Panc1 (cell line): ENCODE data around the gene CHSY3. TPM values are rescaled to one million over a fixed set of nuclear protein-coding genes. Genes with fewer than 3 reads are reported as not detected.

Source experiments
- ATAC-seq: fragments of 200-7000 bp; cut with Tn5 transposase; 2 replicates; pipeline ENCODE4 v1.9.1; 2020; ENCODE audit warnings: mild to moderate bottlenecking, moderate library complexity
- BruUV-seq: library from RNA; stranded (reverse); fragments of 400-500 nt; replicated peaks from 2 replicates; lab custom pipeline; 2021; lab: Mats Ljungman, UMichigan
- CTCF ChIA-PET: fragments of 300-600 bp; sonication (Branson Sonifier 250); formaldehyde crosslinking; loops from one replicate; lab custom pipeline; 2022; ENCODE audit warnings: antibody characterized with exemption; lab: Charles Lee
- POLR2A ChIA-PET: fragments of 300-600 bp; sonication (Branson Sonifier 250); formaldehyde crosslinking; loops from one replicate; lab custom pipeline; 2022; ENCODE audit warnings: antibody characterized with exemption; lab: Charles Lee
- DNase-seq: peaks from one replicate; pipeline ENCODE4 v3.0.0-alpha.2; 2010; ENCODE audit warnings: low read depth, low spot score
- H3K27ac ChIP-seq: 2 replicates; pipeline ENCODE4 v1.5.1; 2011; ENCODE audit warnings: mild to moderate bottlenecking, low read length, inconsistent platforms
- H3K27me3 ChIP-seq: fragments of 200-500 bp; sonication (Bioruptor generic); 2 replicates; pipeline ENCODE4 v1.6.0; 2014; ENCODE audit warnings: low read length, inconsistent platforms; ENCODE audit not compliant: control insufficient read depth, insufficient read depth
- H3K36me3 ChIP-seq: fragments of 200-500 bp; sonication (Bioruptor generic); 2 replicates; pipeline ENCODE4 v1.5.1; 2014; ENCODE audit warnings: inconsistent platforms, mild to moderate bottlenecking, low read length, moderate library complexity; ENCODE audit not compliant: control insufficient read depth, insufficient read depth
- H3K4me1 ChIP-seq: 2 replicates; pipeline ENCODE4 v1.5.1; 2011; ENCODE audit warnings: inconsistent platforms, mild to moderate bottlenecking, low read length, moderate library complexity; ENCODE audit not compliant: control insufficient read depth, insufficient read depth
- H3K4me3 ChIP-seq, 2 experiments: 2 replicates each; pipeline ENCODE4 v1.5.1; 2011 to 2012; ENCODE audit warnings: low read depth in 2 of 2, low read length in 2 of 2, mild to moderate bottlenecking in 2 of 2, inconsistent platforms in 1 of 2, moderate library complexity in 1 of 2
- H3K9me3 ChIP-seq: fragments of 200-500 bp; sonication (Bioruptor generic); 2 replicates; pipeline ENCODE4 v1.5.1; 2014; ENCODE audit warnings: low read depth, mild to moderate bottlenecking, inconsistent platforms, low read length, moderate library complexity; ENCODE audit not compliant: control insufficient read depth, insufficient read depth
- CTCF ChIP-seq: fragments of 450-650 bp; IDR thresholded peaks from 2 replicates; pipeline ENCODE4 v1.5.1; 2017; ENCODE audit warnings: mild to moderate bottlenecking
- POLR2AphosphoS5 ChIP-seq: IDR thresholded peaks from 2 replicates; pipeline ENCODE4 v1.6.1; 2012; ENCODE audit warnings: mild to moderate bottlenecking, low read depth, low read length, moderate library complexity
- REST ChIP-seq, 2 experiments: IDR thresholded peaks; 2 replicates each; pipeline ENCODE4 v1.6.1; 2011 to 2012; ENCODE audit warnings: low read depth in 2 of 2, control low read depth in 1 of 2, low read length in 1 of 2, mild to moderate bottlenecking in 1 of 2, moderate library complexity in 1 of 2; ENCODE audit not compliant: insufficient read depth in 1 of 2
- SIN3A ChIP-seq: IDR thresholded peaks from 2 replicates; pipeline ENCODE4 v1.6.1; 2012; ENCODE audit warnings: low read depth, mild to moderate bottlenecking, low read length, moderate library complexity, borderline replicate concordance; ENCODE audit not compliant: insufficient read depth
- TCF7L2 ChIP-seq: IDR thresholded peaks from 2 replicates; pipeline ENCODE4 v1.6.1; 2011; ENCODE audit warnings: mild to moderate bottlenecking, low read depth, low read length, inconsistent platforms
- in situ Hi-C: cut with HindIII; loops from 2 replicates; pipeline ENCODE4 v1.10.0; 2016; ENCODE audit warnings: low sequenced_read_pairs, low pct_unique_long_range_greater_than_20kb
- intact Hi-C: fragments of 100-400 bp; cut with micrococcal nuclease; formaldehyde crosslinking; loops from one replicate; pipeline ENCODE4 v1.10.0; 2022; ENCODE audit not compliant: unreplicated experiment
- total RNA-seq: library from RNA; stranded (reverse); gene quantifications from one replicate; pipeline ENCODE4 v1.2.1, GENCODE V29; 2021; ENCODE audit not compliant: unreplicated experiment

Gene CHSY3
- total RNA-seq, 1 experiment from 2014 or later, result not detected

GRCh38 chr5:130090569-130091270, 186.5 kb downstream of the CHSY3 start:
- Histone ChIP-seq H3K27ac (no peak overlapping the region), H3K4me1 (no peaks in the 10 kb centered on the region), H3K36me3 (no peaks in the 10 kb centered on the region), H3K9me3 (0 out of 2 replicates have a peak, but pooled peaks cover 5% of the 10 kb centered on the region), H3K4me3 (no peak overlapping the region), H3K27me3 (no peaks in the 10 kb centered on the region)
- CTCF ChIA-PET, result no interaction called here
- no peak for DNase-seq
- intact Hi-C loops (no loop called here), in situ Hi-C loops (no loop called here)
- ATAC-seq, result no peak
- BruUV-seq, result no TSS peak
- POLR2A ChIA-PET, result no interaction called here
- no peak for TF ChIP-seq REST (IDR thresholded peaks at IDR 0.05; ENCODE audit: insufficient read depth in 1 of 2, low read depth in 2 of 2, low read length in 1 of 2)
- TF ChIP-seq POLR2AphosphoS5, result no peak
- no peak for TF ChIP-seq TCF7L2
- no peak for TF ChIP-seq SIN3A
- TF ChIP-seq CTCF, result no peak

DNA sequence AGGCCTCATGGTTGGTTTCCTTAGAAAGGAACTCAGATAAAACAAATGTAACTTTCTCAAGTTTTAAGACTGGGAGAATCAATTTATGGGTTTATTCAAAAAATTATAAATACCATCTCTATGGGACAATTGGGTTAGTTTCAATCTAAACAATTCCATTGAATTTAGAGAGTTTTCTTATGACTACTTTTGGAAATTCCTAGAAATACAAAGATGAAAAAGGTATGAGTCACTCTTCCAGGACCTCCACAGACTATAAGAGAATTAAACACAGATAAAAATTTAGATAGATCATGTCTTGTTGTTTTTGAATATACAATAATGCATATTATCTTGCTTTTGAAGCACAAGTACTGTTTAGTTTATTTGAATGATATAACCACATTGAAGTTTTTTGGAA, 188.7 kb downstream of the CHSY3 start:
- CTCF ChIA-PET, result no interaction called here

More for the DNA sequence above, 188.7 kb downstream of the CHSY3 start:
- no peaks in the 10 kb centered on the region for H3K27me3 ChIP-seq
- BruUV-seq, result no TSS peak
- no peaks in the 10 kb centered on the region for H3K4me1 ChIP-seq
- in situ Hi-C loops, result no loop called here
- DNase-seq, result no peak
- POLR2A ChIA-PET, result no interaction called here
- ATAC-seq, result no peak
- H3K4me3 ChIP-seq, result no peak overlapping the region
- intact Hi-C loops, result no loop called here
- no peak overlapping the region for H3K27ac ChIP-seq
- TF ChIP-seq POLR2AphosphoS5 (no peak), REST (IDR thresholded peaks at IDR 0.05; ENCODE audit: insufficient read depth in 1 of 2, low read depth in 2 of 2, low read length in 1 of 2) (no peak), SIN3A (no peak), TCF7L2 (no peak), CTCF (no peak)
- 0 out of 2 replicates have a peak, but pooled peaks cover 5% of the 10 kb centered on the region for H3K9me3 ChIP-seq
- no peaks in the 10 kb centered on the region for H3K36me3 ChIP-seq
